H54 (cell line): Measurements from ENCODE around the gene HECTD4.
"Not testable (repeated sequence)": the region's sequence is repeated elsewhere in the genome, so short reads cannot be mapped to it uniquely, and the experiment has no call there.

Experiments used
- DNase-seq: peaks from one replicate; pipeline ENCODE4 v3.0.0; 2011; ENCODE audit warnings: low spot score, mixed read lengths; ENCODE audit not compliant: insufficient read length
- FAIRE-seq: peaks from 3 replicates; lab custom pipeline; 2011; peaks lifted over from hg19 to GRCh38; lab: Jason Lieb, UNC
- POLR2A ChIP-seq: IDR thresholded peaks from 2 replicates; pipeline ENCODE4 v1.6.1; 2011; ENCODE audit warnings: low read depth, mild to moderate bottlenecking, low read length

HECTD4 gene

DNA sequence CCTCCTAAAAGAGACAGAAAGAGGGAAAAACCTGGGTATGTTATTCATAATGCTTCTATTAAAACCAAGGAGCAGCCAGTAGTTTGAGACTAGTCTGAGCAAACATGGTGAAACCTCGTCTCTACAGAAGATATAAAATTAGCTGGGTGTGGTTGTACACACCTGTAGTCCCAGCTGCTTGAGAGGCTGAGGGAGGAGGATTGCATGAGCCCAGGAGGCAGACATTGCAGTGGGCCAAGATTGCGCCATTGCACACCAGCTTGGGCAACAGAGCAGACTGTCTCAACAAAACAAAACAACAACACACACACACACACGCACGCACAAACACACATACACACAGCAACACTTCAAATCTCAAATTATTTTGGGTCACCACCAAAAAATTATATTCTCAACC, 27.8 kb downstream of the HECTD4 start:
- DNase-seq: no peak
- FAIRE-seq: no peak

DNA sequence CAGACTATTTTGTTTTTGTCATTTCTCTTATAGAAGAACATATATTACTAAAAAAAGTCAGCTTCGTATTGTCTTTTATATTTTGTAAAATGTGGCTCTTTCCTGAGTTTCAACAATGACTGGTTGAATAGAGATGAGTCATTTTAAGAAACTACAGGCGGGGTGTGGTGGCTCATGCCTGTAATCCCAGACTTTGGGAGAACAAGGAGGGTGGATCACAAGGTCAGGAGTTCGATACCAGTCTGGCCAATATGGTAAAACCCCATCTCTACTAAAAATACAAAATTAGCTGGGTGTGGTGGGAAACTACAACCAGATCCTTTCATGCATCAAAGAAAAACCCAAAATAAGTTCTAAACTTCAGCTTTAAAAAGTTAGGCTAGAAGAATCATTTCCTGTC, 28.8 kb downstream of the HECTD4 start:
- FAIRE-seq (peak; percentile 93), DNase-seq (no peak)
- TF ChIP-seq POLR2A: no peak

More for the DNA sequence above, 27.8 kb downstream of the HECTD4 start:
- no peak for TF ChIP-seq POLR2A

DNA sequence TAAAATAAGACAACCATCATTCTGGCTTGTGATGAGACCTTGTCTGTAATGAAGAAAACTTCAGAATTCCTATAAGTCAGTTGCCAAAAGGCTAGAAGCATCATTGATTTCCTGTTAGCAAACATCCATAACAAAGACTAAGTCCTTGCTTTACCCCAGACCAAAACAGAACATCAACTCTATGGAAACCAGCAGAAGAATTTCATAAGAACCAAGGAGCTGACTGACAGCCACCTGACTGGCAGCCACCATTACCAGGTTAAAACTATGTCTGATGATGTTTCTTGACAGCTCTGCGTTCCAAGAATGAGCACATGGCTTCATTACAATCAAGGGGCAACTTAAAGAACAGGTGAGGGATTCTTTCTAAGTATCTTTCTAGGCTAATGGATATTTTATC, 29.3 kb downstream of the HECTD4 start:
- no peak for DNase-seq
- FAIRE-seq: peak; percentile 23

DNA sequence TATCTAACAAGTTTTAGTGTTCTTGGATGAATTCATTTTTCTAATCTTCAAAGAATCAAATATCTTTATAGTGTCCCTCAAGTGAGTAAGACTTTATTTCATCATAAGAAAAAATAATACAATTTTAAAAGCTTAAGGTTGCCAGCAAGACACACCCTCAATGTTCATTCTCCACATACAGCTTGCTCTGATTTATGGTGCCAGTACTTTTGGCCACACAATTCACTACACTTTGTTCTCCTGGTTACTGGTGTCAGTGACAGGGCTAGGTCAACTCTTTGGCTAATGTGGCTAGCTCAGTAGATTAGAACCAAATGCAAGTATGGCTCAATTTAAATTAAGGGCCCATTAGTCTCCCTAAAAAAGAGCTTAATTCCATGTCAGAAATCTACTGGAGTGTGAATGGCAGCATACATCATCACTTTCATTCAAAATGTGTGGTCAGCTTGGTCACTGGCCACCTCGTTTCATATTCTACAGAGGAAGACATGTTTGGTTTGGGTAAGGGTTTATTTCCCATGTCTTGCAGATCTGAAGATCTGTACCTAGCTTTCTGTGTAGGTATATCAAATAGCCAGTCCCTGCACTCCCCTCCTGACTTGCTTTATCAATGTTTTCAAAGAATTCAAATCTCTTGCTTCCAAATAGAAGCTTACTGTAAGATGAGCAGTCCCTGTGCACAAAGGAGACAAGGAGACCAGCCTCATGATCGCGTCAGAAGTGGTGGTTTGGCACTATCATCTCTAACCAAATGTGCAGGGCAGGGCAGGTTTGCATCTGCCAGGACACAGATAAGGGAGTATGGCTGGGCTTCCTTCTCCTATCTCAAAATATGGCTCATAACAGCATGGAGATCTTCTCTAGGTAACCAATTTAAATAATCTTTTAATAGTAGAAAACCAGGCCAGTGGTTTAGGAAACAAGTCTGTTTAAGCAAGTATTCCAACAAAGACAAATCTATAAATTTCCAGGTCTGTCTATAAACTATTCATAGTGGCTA, 31.3 kb downstream of the HECTD4 start:
- DNase-seq: no peak
- FAIRE-seq: peak; percentile 33
- TF ChIP-seq POLR2A: no peak

More for the DNA sequence above, 29.3 kb downstream of the HECTD4 start:
- TF ChIP-seq POLR2A: no peak

DNA sequence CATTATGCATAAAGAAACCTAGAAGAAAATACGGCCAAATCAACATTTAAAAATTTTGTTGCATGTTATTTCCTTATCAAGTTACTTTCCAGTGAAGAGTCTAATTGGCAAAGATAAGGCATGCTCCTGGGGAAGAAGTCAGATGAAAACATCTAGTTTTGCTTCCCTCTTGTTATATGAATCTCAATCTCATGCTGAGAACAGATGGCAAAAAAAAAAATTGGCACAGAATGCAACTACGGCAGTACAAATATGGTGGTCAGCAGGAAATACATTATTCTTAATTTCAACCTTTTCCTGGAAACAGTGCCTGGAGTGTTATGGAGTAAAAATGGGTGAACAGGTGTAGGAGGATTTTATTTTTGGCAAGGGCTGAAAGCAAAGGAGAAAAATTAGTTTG, 32.8 kb downstream of the HECTD4 start:
- TF ChIP-seq POLR2A: no peak
- no peak for DNase-seq
- no peak for FAIRE-seq

DNA sequence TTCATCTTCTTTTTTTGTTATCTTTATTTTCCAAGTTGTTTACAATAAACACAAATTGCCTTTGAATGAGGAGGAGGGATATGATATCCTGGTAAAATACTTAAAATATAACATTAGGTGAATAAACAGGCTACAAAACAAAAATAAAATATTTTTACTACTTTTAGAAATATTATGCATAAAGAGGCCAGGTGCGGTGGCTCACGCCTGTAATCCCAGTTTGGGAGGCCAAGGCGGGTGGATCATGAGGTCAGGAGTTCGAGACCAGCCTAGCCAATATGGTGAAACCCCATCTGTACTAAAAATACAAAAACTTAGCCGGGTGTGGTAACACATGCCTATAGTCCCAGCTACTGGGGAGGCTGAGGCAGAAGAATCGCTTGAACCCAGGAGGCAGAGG, 33.3 kb downstream of the HECTD4 start:
- not testable (repeated sequence) for DNase-seq, FAIRE-seq

DNA sequence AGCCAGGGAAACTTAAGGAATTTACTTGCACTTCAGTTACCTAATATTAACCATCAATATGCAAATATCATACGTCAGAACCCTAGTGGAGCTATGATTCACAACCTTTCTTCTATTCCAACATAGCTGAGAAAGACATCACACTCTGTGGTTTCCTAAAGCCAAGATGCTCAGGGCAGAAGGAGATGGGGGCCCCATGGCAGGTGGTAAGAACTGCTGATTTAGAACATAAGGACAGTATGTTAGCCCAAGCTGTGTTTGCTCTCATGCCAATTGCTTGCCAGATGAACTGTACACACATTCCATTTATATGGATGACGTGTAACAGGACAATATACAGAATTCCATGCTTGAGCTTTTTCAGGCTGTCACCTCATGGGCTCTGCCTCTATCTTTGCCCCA, 34.6 kb downstream of the HECTD4 start:
- peak; percentile 81 for FAIRE-seq
- no peak for TF ChIP-seq POLR2A
- peak; percentile 7 for DNase-seq

DNA sequence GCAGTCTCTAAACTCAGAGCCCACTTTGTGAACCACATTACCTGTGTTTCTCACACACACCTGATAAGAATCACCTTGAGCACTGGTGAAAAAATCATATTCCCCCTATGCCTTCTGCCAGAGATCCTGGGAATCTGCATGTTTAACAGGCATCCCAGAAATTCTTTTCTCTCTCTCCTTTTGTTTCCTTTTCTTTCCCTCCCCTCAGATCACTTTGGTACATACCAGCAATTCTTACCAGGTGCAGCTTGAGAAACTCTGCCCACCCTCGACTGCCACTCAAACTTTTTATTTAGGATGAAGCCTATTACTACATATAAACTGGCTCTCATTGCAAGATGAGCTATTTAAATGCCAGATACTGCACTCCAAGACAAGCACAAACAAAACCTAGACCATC, 36.0 kb downstream of the HECTD4 start:
- FAIRE-seq (no peak), DNase-seq (no peak)
- TF ChIP-seq POLR2A: no peak

DNA sequence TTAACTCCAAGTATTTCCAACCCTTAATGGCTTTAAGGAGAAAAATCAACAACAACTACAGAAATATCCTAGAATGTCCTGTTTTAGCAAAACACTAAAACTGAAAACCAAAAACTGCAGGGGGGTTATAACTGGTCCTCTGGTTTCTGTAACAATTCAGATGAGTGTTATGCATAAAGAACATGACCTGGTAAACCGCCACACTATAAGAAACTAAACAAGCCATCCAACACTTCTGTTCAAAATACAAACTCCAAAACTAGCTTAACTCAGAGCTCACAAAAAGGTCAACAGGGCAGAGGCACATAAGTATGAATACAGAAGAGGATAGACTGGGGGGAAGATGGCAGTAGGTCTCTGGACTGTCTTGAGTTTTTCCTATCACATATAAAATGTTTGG, 38.0 kb downstream of the HECTD4 start:
- TF ChIP-seq POLR2A: no peak
- DNase-seq (no peak), FAIRE-seq (no peak)

DNA sequence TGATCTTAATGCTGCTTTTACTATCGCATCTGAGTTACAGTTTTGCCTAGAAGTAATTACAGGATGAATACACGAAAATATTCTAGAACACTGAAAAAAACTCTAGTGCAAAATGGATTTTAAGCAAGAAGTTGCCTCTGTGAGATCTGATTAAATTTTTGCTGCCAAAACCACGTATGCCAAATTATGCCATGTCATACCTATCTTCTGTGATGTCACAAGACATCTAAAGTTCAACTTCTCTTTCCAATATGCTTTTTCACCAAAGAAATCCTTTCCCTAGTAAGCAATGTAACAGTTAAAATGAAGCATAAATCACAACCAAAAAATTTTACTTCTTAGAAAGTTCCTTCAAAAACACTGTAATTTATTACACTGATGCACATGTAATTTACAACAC, 39.6 kb downstream of the HECTD4 start:
- DNase-seq: no peak
- no peak for FAIRE-seq
- no peak for TF ChIP-seq POLR2A

DNA sequence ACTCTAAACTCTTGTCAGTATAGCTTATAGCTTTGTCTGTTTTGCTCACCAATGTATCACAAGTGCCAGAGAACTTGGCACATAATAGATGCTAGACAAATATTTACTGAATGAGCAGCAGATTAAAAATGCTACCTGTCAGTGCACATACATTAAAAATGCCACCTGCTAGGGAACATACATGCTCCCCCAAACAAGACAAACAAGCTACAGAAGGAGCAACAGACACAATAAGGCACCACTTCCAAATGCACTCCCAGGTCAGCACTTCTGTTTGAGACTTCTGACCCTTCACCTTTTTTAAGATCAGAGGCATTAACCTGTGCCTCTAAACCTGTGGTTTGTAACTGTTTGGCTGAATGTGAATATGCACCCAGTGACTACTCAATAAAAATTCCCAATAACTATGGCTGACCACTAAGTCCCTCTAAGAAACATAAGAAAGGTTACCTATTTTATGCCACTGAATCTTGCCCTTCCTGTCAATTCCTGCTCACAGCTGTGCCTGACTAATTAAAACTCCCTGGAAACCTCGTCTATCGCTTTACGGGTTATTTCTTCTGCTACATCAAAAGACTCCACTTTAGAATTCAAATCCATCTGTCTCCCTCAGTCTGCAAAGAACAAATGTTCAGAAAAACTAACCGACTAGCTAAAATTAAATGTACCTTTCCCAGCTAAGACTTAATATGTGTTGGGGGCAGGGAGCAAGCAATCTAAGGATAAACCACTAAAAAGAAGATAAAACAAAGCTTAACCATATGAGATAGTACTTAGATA, 41.0 kb downstream of the HECTD4 start:
- no peak for TF ChIP-seq POLR2A
- no peak for FAIRE-seq
- DNase-seq: no peak

DNA sequence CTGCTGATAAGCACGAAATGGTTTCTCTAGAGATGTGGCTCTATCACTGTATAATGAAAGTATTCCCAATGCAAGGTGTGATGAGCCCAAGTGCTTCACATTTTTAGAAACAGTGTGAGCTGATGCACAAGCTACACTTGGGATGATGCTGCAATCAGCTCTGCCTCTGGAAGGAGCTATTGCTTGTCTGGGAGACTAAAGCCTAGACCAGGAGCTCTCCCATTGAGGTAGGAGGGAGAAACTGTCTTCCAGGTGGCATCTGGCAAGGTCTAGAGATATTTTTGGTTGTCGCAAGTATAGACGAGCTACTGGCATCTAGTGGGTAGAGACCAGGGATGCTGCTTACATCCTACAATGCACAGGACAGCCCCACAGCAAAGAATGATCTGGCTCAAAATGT, 42.0 kb downstream of the HECTD4 start:
- FAIRE-seq (no peak), DNase-seq (no peak)
- no peak for TF ChIP-seq POLR2A

DNA sequence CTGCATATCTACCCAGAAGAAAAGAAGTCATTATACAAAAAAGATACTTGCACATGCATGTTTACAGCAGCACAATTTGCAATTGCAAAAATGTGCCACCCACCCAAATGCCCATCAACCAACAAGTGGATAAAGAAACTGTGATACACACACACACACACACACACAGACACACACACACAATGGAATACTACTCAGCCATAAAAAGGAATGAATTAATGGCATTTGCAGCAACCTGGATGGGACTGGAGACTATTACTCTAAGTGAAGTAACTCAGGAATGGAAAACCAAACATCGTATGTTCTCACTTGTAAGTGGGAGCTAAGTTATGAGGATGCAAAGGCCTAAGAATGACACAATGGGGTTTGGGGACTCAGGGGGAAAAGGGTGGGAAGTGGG, 47.2 kb downstream of the HECTD4 start:
- DNase-seq, FAIRE-seq: not testable (repeated sequence)

DNA sequence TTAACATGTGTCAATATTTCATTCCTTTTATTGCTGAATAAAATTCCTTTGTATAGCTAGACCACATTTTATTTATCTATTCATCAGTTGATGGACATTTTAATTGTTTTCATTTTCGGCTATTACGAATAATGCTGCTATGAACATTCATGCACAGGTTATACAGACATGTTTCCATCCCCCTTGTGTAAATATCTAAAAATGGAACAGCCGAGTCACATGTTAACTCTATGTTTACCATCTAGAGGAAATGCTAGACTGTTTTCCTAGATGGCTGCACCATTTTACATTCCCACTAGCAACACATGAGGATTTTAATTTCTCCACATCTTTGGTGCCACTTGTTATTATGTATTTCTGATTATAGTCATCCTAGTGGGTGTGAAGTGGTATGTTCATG, 49.2 kb downstream of the HECTD4 start:
- FAIRE-seq (peak; percentile 23), DNase-seq (no peak)
- TF ChIP-seq POLR2A: no peak
